K562 (cell line): ENCODE data around the gene SNRNP70. TPM values are rescaled to one million over a fixed set of nuclear protein-coding genes. Genes with fewer than 3 reads are reported as not detected.

Source experiments
- ATAC-seq: fragments of 200-7000 bp; cut with Tn5 transposase; 3 replicates; pipeline ENCODE4 v1.9.1; 2020; ENCODE audit warnings: moderate library complexity
- BruUV-seq: library from RNA; stranded (reverse); fragments of 400-500 nt; replicated peaks from 2 replicates; lab custom pipeline; 2021; lab: Mats Ljungman, UMichigan
- CTCF ChIA-PET: fragments of 300-600 bp; formaldehyde crosslinking; extraction: SDS; loops from one replicate; lab custom pipeline; 2021; ENCODE audit warnings: low intra/inter-chr PET ratio; lab: Yijun Ruan, JAX
- POLR2A ChIA-PET: fragments of 300-600, 350-650 bp; sonication (Branson Sonifier 250); formaldehyde crosslinking; extraction: SDS; loops from one replicate; lab custom pipeline; 2021; ENCODE audit warnings: antibody characterized with exemption, inconsistent platforms; lab: Yijun Ruan, JAX
- DNase-seq, 4 experiments: peaks; one replicate each; pipeline versions ENCODE4 v3.0.0 to v3.0.0-alpha.2; 2011 to 2018; ENCODE audit warnings: low spot score in 3 of 4, mixed read lengths in 3 of 4; ENCODE audit errors: extremely low read depth in 1 of 4
- FAIRE-seq: peaks from 2 replicates; lab custom pipeline; 2011; peaks lifted over from hg19 to GRCh38; lab: Jason Lieb, UNC
- H2AFZ ChIP-seq: 2 replicates; pipeline ENCODE4 v1.6.0; 2011; ENCODE audit warnings: low read depth, low read length, control low read depth, inconsistent platforms
- H3K27ac ChIP-seq: fragments of 200-600 bp; 3 replicates; pipeline ENCODE4 v1.8.0; 2011; ENCODE audit warnings: low read depth, mild to moderate bottlenecking, control low read depth, inconsistent platforms, low read length, moderate library complexity, mixed read lengths; ENCODE audit errors: extremely low read depth
- H3K27me3 ChIP-seq, 2 experiments: fragments of 300-600 bp in 1 of 2; 2 replicates in 1 of 2; 3 replicates in 1 of 2; pipeline versions ENCODE4 v1.6.0 to v1.8.0; 2011; ENCODE audit warnings: inconsistent platforms in 2 of 2, low read length in 2 of 2, mild to moderate bottlenecking in 1 of 2, mixed read lengths in 1 of 2, moderate library complexity in 1 of 2; ENCODE audit not compliant: control insufficient read depth in 2 of 2, insufficient read depth in 2 of 2
- H3K36me3 ChIP-seq: fragments of 300-600 bp; 3 replicates; pipeline ENCODE4 v1.8.0; 2011; ENCODE audit warnings: mild to moderate bottlenecking, low read length, inconsistent platforms; ENCODE audit not compliant: control insufficient read depth, insufficient read depth
- H3K4me1 ChIP-seq, 2 experiments: fragments of 200-600 bp in 1 of 2; replicated peaks in 1 of 2; 2 replicates in 1 of 2; 3 replicates in 1 of 2; pipeline versions ENCODE4 v1.5.1 to v1.8.0; 2011; ENCODE audit warnings: inconsistent platforms in 2 of 2, low read length in 2 of 2, mild to moderate bottlenecking in 1 of 2, mixed read lengths in 1 of 2, moderate library complexity in 1 of 2; ENCODE audit not compliant: control insufficient read depth in 2 of 2, insufficient read depth in 2 of 2
- H3K4me2 ChIP-seq: 2 replicates; pipeline ENCODE4 v1.6.1; 2011; ENCODE audit warnings: low read length, control low read depth, inconsistent platforms, mixed read lengths; ENCODE audit not compliant: insufficient read depth
- H3K4me3 ChIP-seq: fragments of 200-600 bp; sonication (generic), shearing (Covaris generic); 2 replicates; pipeline ENCODE4 v1.5.1; 2016; ENCODE audit warnings: control low read depth, inconsistent platforms
- H3K79me2 ChIP-seq: fragments of 200-600 bp; 3 replicates; pipeline ENCODE4 v1.8.0; 2011; ENCODE audit warnings: low read length, inconsistent platforms; ENCODE audit not compliant: control insufficient read depth, insufficient read depth
- H3K9ac ChIP-seq, 2 experiments: 2 replicates each; pipeline versions ENCODE4 v1.6.0 to v1.6.1; 2011; ENCODE audit warnings: low read depth in 2 of 2, low read length in 2 of 2, control low read depth in 1 of 2, inconsistent platforms in 1 of 2, mild to moderate bottlenecking in 1 of 2, mixed read lengths in 1 of 2; ENCODE audit not compliant: insufficient read depth in 1 of 2
- H3K9me1 ChIP-seq: one replicate; pipeline ENCODE4 v1.6.0; 2011; ENCODE audit warnings: inconsistent platforms, mild to moderate bottlenecking, low read length, moderate library complexity; ENCODE audit not compliant: control insufficient read depth, insufficient read depth
- H3K9me3 ChIP-seq: replicated peaks from 2 replicates; pipeline ENCODE4 v1.5.1; 2011; ENCODE audit warnings: low read depth, low read length, inconsistent platforms; ENCODE audit not compliant: control insufficient read depth, insufficient read depth
- H4K20me1 ChIP-seq: replicated peaks from 2 replicates; pipeline ENCODE4 v1.6.1; 2011; ENCODE audit warnings: low read length, inconsistent platforms, mixed read lengths; ENCODE audit not compliant: control insufficient read depth, insufficient read depth
- BDP1 ChIP-seq: IDR thresholded peaks from 3 replicates; pipeline ENCODE4 v1.6.1; 2011; ENCODE audit not compliant: insufficient read length, insufficient read depth
- C11orf30 ChIP-seq: fragments of 450-650 bp; IDR thresholded peaks from 2 replicates; pipeline ENCODE4 v1.6.1; 2016; ENCODE audit warnings: low read depth, mild to moderate bottlenecking
- CBX1 ChIP-seq: sonication (generic); IDR thresholded peaks from 2 replicates; pipeline ENCODE4 v1.6.1; 2016; ENCODE audit warnings: antibody characterized with exemption, low read depth, mild to moderate bottlenecking
- CHD1 ChIP-seq: fragments of 200-600 bp; sonication (generic); IDR thresholded peaks from one replicate; pipeline ENCODE4 v1.6.1; 2012; ENCODE audit warnings: mild to moderate bottlenecking, moderate library complexity, low read length, inconsistent platforms
- GATAD2B ChIP-seq: fragments of 450-650 bp; IDR thresholded peaks from 2 replicates; pipeline ENCODE4 v1.6.1; 2017; ENCODE audit warnings: mild to moderate bottlenecking, borderline replicate concordance
- L3MBTL2 ChIP-seq: fragments of 450-650 bp; IDR thresholded peaks from 2 replicates; pipeline ENCODE4 v1.6.1; 2016; ENCODE audit warnings: mild to moderate bottlenecking, moderate library complexity
- MEF2A ChIP-seq: IDR thresholded peaks from 2 replicates; pipeline ENCODE4 v1.6.1; 2011; ENCODE audit warnings: low read depth, mild to moderate bottlenecking, low read length, moderate library complexity; ENCODE audit not compliant: control insufficient read depth
- NBN ChIP-seq: fragments of 450-650 bp; IDR thresholded peaks from 2 replicates; pipeline ENCODE4 v1.6.1; 2016; ENCODE audit warnings: low read depth, mild to moderate bottlenecking
- NFE2 ChIP-seq: IDR thresholded peaks from 2 replicates; pipeline ENCODE4 v1.6.1; 2014; ENCODE audit warnings: antibody characterized with exemption, low read depth
- PHB ChIP-seq: fragments of 250-450 bp; sonication (Bioruptor Pico); IDR thresholded peaks from 2 replicates; pipeline ENCODE4 v1.5.0; 2021
- RUNX1 ChIP-seq: sonication (generic); IDR thresholded peaks from 2 replicates; pipeline ENCODE4 v1.6.1; 2016; ENCODE audit warnings: antibody characterized with exemption, low read depth
- SNIP1 ChIP-seq: fragments of 450-650 bp; IDR thresholded peaks from 2 replicates; pipeline ENCODE4 v1.7.1; 2017; ENCODE audit warnings: low read depth, mild to moderate bottlenecking
- SRSF1 ChIP-seq: fragments of 200-400 bp; formaldehyde crosslinking; IDR thresholded peaks from 2 replicates; pipeline ENCODE4 v1.6.1; 2017; ENCODE audit warnings: mild to moderate bottlenecking, low read depth, low read length, moderate library complexity
- TCF3 ChIP-seq: sonication (generic); formaldehyde crosslinking; IDR thresholded peaks from 2 replicates; pipeline ENCODE4 v1.4.0; 2020; ENCODE audit warnings: mild to moderate bottlenecking, missing genetic modification reagents
- XRCC5 ChIP-seq: fragments of 200-400 bp; formaldehyde crosslinking; IDR thresholded peaks from 2 replicates; pipeline ENCODE4 v1.6.1; 2017; ENCODE audit warnings: low read depth, mild to moderate bottlenecking, low read length
- ZBTB1 ChIP-seq: sonication (generic); formaldehyde crosslinking; IDR thresholded peaks from 2 replicates; pipeline ENCODE4 v1.8.1; 2023; ENCODE audit warnings: missing genetic modification reagents, low read depth, mild to moderate bottlenecking, borderline replicate concordance
- ZFP91 ChIP-seq: sonication (generic); formaldehyde crosslinking; IDR thresholded peaks from 2 replicates; pipeline ENCODE4 v1.8.0; 2022; ENCODE audit warnings: mild to moderate bottlenecking, missing genetic modification reagents
- ZNF224 ChIP-seq: sonication (generic); formaldehyde crosslinking; IDR thresholded peaks from 2 replicates; pipeline ENCODE4 v1.8.0; 2022; ENCODE audit warnings: mild to moderate bottlenecking, missing genetic modification reagents
- ZNF584 ChIP-seq: fragments of 200-800 bp; sonication (Bioruptor generic); IDR thresholded peaks from 2 replicates; pipeline ENCODE4 v1.6.1; 2016; ENCODE audit warnings: low read depth, mild to moderate bottlenecking, missing genetic modification characterization, missing compliant biosample characterization
- ZNF79 ChIP-seq: fragments of 250-450 bp; sonication (Bioruptor Pico); IDR thresholded peaks from 2 replicates; pipeline ENCODE4 v1.4.0; 2020; ENCODE audit warnings: low read depth, mild to moderate bottlenecking, moderate library complexity
- WGBS: fragments of 100-300 bp; shearing (Covaris generic); methylation state at CpG from one replicate; pipeline ENCODE4 v1.1.6; 2016; ENCODE audit warnings: low coverage, mixed read lengths; ENCODE audit not compliant: insufficient coverage; ENCODE audit errors: missing lambda C conversion rate; 5-methylcytosine and 5-hydroxymethylcytosine counted together
- in situ Hi-C: fragments of 300-500 bp; cut with MboI; formaldehyde crosslinking; loops from 4 replicates; pipeline ENCODE4 v1.15.0; 2018; ENCODE audit warnings: inconsistent platforms, mixed read lengths
- intact Hi-C: fragments of 100-400 bp; cut with micrococcal nuclease; formaldehyde crosslinking; loops from 2 replicates; pipeline ENCODE4 v1.14.2; 2022
- polyA plus RNA-seq, 8 experiments: library from polyadenylated mRNA; depleted of rRNA in 4 of 8; stranded (reverse) in 5 of 8; unstranded in 3 of 8; fragments of >200 nt; fragmentation: Nextera tagmentation in 2 of 8; fragmentation: Illumina TruSeq in 1 of 8; extraction: Ambion mirVana in 2 of 8; extraction: Trizol in 1 of 8; gene quantifications; 2 replicates each; pipeline versions ENCODE4 v1.2.1 to v1.2.3, GENCODE V29; 2011 to 2014; ENCODE audit warnings: inconsistent platforms in 1 of 8, missing spikeins in 1 of 8
- total RNA-seq, 7 experiments: library from RNA; depleted of rRNA in 6 of 7; stranded (reverse); fragments of >200 nt in 6 of 7; fragmentation: Illumina TruSeq in 2 of 7; extraction: Trizol in 2 of 7; gene quantifications; 2 replicates each; pipeline versions ENCODE4 v1.2.1 to v1.2.3, GENCODE V29; 2011 to 2021; ENCODE audit warnings: low replicate concordance in 1 of 7
- TF ChIP-seq, protein P1 (sequence below), 2 experiments: IDR thresholded peaks; 2 replicates each; pipeline ENCODE4 v1.6.1; 2011; ENCODE audit warnings: borderline replicate concordance in 1 of 2, control low read depth in 1 of 2, low read depth in 1 of 2, low read length in 1 of 2, mild to moderate bottlenecking in 1 of 2, mixed read lengths in 1 of 2, moderate library complexity in 1 of 2; ENCODE audit not compliant: insufficient read depth in 1 of 2, insufficient read length in 1 of 2, poor library complexity in 1 of 2, severe bottlenecking in 1 of 2; ENCODE audit errors: extremely low read depth in 1 of 2

SNRNP70 gene
- total and polyA plus RNA-seq, 9 of the 15 experiments (the other 6 are each of a cell fraction or from before 2014, with no cell fraction given), result 2.8 to 496 (median 136) TPM

- ChIA-PET POLR2A (interaction anchor here (1.1 to 1.2 kb wide), 2 partner anchors 13 to 40 kb away, joined by 3 to 4 read pairs; no protein-coding TSS in a partner anchor), CTCF (no interaction called here)
- Histone ChIP-seq H3K9me1 (peaks cover 11% of the 10 kb centered on the region), H3K79me2 (peaks cover 13% of the 10 kb centered on the region), H3K36me3 (peaks cover 45% of the 10 kb centered on the region), H3K27me3 (no peaks in the 10 kb centered on the region), H3K4me2 (no peak overlapping the region; the same call in 1 of the 2 replicates), H3K27ac (peak overlapping the region; percentile 49; the same call in 2 of the 3 replicates), H3K4me3 (no peak overlapping the region), H3K4me1 (peaks cover 28 to 60% of the 10 kb centered on the region in 2 experiments), H2AFZ (no peak overlapping the region), H3K9me3 (no peaks in the 10 kb centered on the region), H4K20me1 (peaks cover 14% of the 10 kb centered on the region), H3K9ac (peak overlapping the region in 1 of 2 experiments; percentile 22; a peak in 2 of 4 replicates)
- 13% methylated on average over 3 of the region's 3 CpGs for WGBS
- no TSS peak for BruUV-seq
- peak; percentile 35 for FAIRE-seq
- DNase-seq, result no peak
- no peak for ATAC-seq
- intact Hi-C loops, result no loop called here
- in situ Hi-C loops, result loop anchor here (10.0 kb wide), 1 partner anchor 1224 kb away; no protein-coding TSS in a partner anchor
- TF ChIP-seq TCF3 (CRISPR knock-in tag), result no peak
- TF ChIP-seq SNIP1, result no peak
- TF ChIP-seq C11orf30, result peak; percentile 73
- TF ChIP-seq L3MBTL2, result no peak
- no peak for TF ChIP-seq ZFP91 (CRISPR knock-in tag)
- no peak for TF ChIP-seq CHD1
- TF ChIP-seq MEF2A, result peak; percentile 95
- TF ChIP-seq SRSF1, result no peak
- no peak for TF ChIP-seq PHB (CRISPR knock-in tag)
- no peak for TF ChIP-seq ZNF79
- TF ChIP-seq, protein P1, sequence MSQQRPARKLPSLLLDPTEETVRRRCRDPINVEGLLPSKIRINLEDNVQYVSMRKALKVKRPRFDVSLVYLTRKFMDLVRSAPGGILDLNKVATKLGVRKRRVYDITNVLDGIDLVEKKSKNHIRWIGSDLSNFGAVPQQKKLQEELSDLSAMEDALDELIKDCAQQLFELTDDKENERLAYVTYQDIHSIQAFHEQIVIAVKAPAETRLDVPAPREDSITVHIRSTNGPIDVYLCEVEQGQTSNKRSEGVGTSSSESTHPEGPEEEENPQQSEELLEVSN (IDR thresholded peaks at IDR 0.05; ENCODE audit: borderline replicate concordance in 1 of 2, extremely low read depth in 1 of 2, insufficient read depth in 1 of 2, insufficient read length in 1 of 2, low read depth in 1 of 2, low read length in 1 of 2, poor library complexity in 1 of 2, severe bottlenecking in 1 of 2), result no peak
- TF ChIP-seq CBX1, result no peak
- TF ChIP-seq RUNX1, result no peak
- 0 out of 2 replicates have a peak, but pooled peaks have one; percentile 9 for TF ChIP-seq NBN
- no peak for TF ChIP-seq BDP1
- no peak for TF ChIP-seq ZBTB1 (CRISPR knock-in tag)
- TF ChIP-seq ZNF584 (CRISPR knock-in tag), result no peak
- peak; percentile 56 for TF ChIP-seq NFE2
- no peak for TF ChIP-seq XRCC5
- no peak for TF ChIP-seq GATAD2B
- TF ChIP-seq ZNF224, result no peak
These were observed 25.3 kb downstream of the SNRNP70 start for GRCh38 chr19:49110567-49110966.
